ENCODE results near the gene NDE1. TPM values are rescaled to one million over a fixed set of nuclear protein-coding genes. Genes with fewer than 3 reads are reported as not detected.

The NDE1 gene
- total RNA-seq, 2 donors from 2014 or later = 60.5 to 69.2 TPM

DNA sequence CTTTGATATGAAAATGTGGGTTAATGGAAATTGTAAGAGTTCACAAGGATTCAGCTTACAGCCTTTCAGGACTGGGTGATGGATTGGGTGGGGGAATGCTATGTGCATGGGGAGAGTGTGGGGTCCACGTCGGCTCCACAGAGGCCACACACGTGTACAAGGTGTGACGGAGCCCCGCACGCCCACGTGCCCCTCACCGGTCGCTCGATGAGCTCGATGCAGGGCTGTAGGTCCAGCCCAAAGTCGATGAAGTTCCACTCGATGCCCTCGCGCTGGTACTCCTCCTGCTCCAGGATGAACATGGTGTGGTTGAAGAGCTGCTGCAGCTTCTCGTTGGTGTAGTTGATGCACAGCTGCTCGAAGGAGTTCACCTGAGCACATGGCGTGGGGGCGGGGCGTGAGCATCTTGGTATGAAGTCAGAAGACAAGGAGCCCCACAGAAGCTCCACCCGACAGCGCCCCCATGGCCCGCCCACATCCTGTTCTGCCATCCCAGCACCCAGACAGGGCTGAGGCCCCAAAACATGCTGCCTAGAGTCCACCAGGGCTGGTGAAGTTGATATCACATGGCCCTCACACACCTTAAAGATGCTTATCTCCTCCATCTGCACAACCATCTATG is 107.7 kb downstream of the NDE1 start:
- Mint-ChIP-seq H3K9me3 (no peaks in the 10 kb centered on the region), H3K27ac (no peak overlapping the region), H3K36me3 (ENCODE audit: low read depth) (no peaks in the 10 kb centered on the region), H3K4me1 (no peaks in the 10 kb centered on the region), H3K27me3 (ENCODE audit: insufficient read depth) (peaks cover 16% of the 10 kb centered on the region), H3K4me3 (no peak overlapping the region)
- TF ChIP-seq, protein P1, sequence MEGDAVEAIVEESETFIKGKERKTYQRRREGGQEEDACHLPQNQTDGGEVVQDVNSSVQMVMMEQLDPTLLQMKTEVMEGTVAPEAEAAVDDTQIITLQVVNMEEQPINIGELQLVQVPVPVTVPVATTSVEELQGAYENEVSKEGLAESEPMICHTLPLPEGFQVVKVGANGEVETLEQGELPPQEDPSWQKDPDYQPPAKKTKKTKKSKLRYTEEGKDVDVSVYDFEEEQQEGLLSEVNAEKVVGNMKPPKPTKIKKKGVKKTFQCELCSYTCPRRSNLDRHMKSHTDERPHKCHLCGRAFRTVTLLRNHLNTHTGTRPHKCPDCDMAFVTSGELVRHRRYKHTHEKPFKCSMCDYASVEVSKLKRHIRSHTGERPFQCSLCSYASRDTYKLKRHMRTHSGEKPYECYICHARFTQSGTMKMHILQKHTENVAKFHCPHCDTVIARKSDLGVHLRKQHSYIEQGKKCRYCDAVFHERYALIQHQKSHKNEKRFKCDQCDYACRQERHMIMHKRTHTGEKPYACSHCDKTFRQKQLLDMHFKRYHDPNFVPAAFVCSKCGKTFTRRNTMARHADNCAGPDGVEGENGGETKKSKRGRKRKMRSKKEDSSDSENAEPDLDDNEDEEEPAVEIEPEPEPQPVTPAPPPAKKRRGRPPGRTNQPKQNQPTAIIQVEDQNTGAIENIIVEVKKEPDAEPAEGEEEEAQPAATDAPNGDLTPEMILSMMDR (conservative IDR thresholded peaks at IDR 0.05) = no peak
- no peak for DNase-seq
- Histone ChIP-seq H3K27me3 (ENCODE audit: control insufficient read depth, insufficient read depth, low read length, poor library complexity, severe bottlenecking) (no peaks in the 10 kb centered on the region), H3K36me3 (ENCODE audit: control insufficient read depth, insufficient read depth, low read length) (no peaks in the 10 kb centered on the region), H3K4me1 (ENCODE audit: control insufficient read depth, insufficient read depth, low read length) (no peaks in the 10 kb centered on the region), H3K4me3 (ENCODE audit: low read length) (no peak overlapping the region), H3K9ac (ENCODE audit: extremely low read depth, low read length, poor library complexity, severe bottlenecking) (no peak overlapping the region), H3K9me3 (ENCODE audit: control insufficient read depth, low read length) (no peaks in the 10 kb centered on the region), H3K27ac (ENCODE audit: low read depth, low read length) (no peak overlapping the region)
- WGBS, 2 experiments (ENCODE audit: insufficient coverage in 1 of 2, insufficient read length in 1 of 2) = 93 to 96% methylated on average over 22 to 23 of the region's 23 CpGs

DNA sequence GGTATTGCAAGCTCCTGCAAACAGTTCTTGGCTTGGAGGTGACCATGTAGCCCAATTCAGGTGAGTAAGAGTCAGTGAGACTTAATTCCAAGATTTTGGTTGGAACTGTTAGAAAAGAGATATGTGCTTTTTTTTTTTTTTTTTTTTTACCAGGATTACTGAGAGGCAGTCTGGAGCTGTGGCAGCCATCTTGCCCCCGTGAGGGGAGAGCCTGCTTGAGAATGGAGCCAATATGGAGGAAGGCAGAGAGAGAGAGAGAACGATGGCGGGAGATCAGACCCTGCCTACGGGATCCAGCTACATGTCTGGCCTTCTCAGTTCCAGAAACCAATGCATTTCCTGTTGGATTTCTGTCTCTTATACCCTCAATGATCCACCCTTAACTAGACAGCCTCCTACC is 109.0 kb downstream of the NDE1 start:
- 91 to 93% methylated on average over 3 to 4 of the region's 4 CpGs for WGBS, 2 experiments (ENCODE audit: insufficient coverage in 1 of 2, insufficient read length in 1 of 2)
- no peak for DNase-seq
- TF ChIP-seq, protein P1 (conservative IDR thresholded peaks at IDR 0.05) = no peak
- no peak overlapping the region for H3K27ac Mint-ChIP-seq
- Histone ChIP-seq H3K4me3 (ENCODE audit: low read length) (no peak overlapping the region), H3K4me1 (ENCODE audit: control insufficient read depth, insufficient read depth, low read length) (no peaks in the 10 kb centered on the region), H3K27ac (ENCODE audit: low read depth, low read length) (no peak overlapping the region), H3K9ac (ENCODE audit: extremely low read depth, low read length, poor library complexity, severe bottlenecking) (no peak overlapping the region), H3K36me3 (ENCODE audit: control insufficient read depth, insufficient read depth, low read length) (no peaks in the 10 kb centered on the region), H3K9me3 (ENCODE audit: control insufficient read depth, low read length) (no peaks in the 10 kb centered on the region), H3K27me3 (ENCODE audit: control insufficient read depth, insufficient read depth, low read length, poor library complexity, severe bottlenecking) (no peaks in the 10 kb centered on the region)
- H3K4me1 Mint-ChIP-seq = no peaks in the 10 kb centered on the region
- H3K4me3 Mint-ChIP-seq = no peak overlapping the region
- H3K9me3 Mint-ChIP-seq = no peaks in the 10 kb centered on the region
- H3K36me3 Mint-ChIP-seq (ENCODE audit: low read depth) = no peaks in the 10 kb centered on the region
- peaks cover 16% of the 10 kb centered on the region for H3K27me3 Mint-ChIP-seq (ENCODE audit: insufficient read depth)

DNA sequence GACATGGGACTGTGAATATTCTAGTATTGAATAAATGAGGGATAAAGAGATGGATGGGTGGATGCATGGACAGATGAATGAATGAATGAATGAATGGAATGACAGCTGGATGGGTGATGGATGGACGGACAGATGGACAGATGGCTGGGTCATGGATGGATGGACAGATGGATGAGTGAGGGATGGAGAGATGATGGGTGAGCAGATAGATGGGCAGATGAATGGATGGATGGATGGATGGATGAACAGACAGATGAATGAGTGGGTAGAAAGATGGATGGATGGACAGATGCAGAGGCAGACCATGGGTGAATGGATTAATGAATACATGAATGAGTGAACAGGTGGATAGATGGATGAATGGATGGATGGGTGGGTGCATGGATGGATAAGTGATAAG is 110.1 kb downstream of the NDE1 start:
- TF ChIP-seq, protein P1 (conservative IDR thresholded peaks at IDR 0.05) = no peak

More for the DNA sequence above, 110.1 kb downstream of the NDE1 start:
- H3K4me1 Mint-ChIP-seq = no peaks in the 10 kb centered on the region
- Histone ChIP-seq H3K9ac (ENCODE audit: extremely low read depth, low read length, poor library complexity, severe bottlenecking) (no peak overlapping the region), H3K4me3 (ENCODE audit: low read length) (no peak overlapping the region), H3K27ac (ENCODE audit: low read depth, low read length) (no peak overlapping the region), H3K4me1 (ENCODE audit: control insufficient read depth, insufficient read depth, low read length) (no peaks in the 10 kb centered on the region), H3K27me3 (ENCODE audit: control insufficient read depth, insufficient read depth, low read length, poor library complexity, severe bottlenecking) (no peaks in the 10 kb centered on the region), H3K9me3 (ENCODE audit: control insufficient read depth, low read length) (no peaks in the 10 kb centered on the region), H3K36me3 (ENCODE audit: control insufficient read depth, insufficient read depth, low read length) (no peaks in the 10 kb centered on the region)
- no peak for DNase-seq
- H3K27me3 Mint-ChIP-seq (ENCODE audit: insufficient read depth) = peaks cover 19% of the 10 kb centered on the region
- H3K4me3 Mint-ChIP-seq = no peak overlapping the region
- no peak overlapping the region for H3K27ac Mint-ChIP-seq
- 76 to 93% methylated on average over 1 of the region's 1 CpG for WGBS, 2 experiments (ENCODE audit: insufficient coverage in 1 of 2, insufficient read length in 1 of 2)
- no peaks in the 10 kb centered on the region for H3K36me3 Mint-ChIP-seq (ENCODE audit: low read depth)
- no peaks in the 10 kb centered on the region for H3K9me3 Mint-ChIP-seq
